HG02759 (cell line): ENCODE data around the gene STAB1.

Experiments
- ATAC-seq: cut with Tn5 transposase; IDR thresholded peaks from one replicate; pipeline ENCODE4 v1.9.1; 2021; ENCODE audit warnings: mild to moderate bottlenecking, moderate library complexity; ENCODE audit not compliant: unreplicated experiment

The STAB1 gene

DNA sequence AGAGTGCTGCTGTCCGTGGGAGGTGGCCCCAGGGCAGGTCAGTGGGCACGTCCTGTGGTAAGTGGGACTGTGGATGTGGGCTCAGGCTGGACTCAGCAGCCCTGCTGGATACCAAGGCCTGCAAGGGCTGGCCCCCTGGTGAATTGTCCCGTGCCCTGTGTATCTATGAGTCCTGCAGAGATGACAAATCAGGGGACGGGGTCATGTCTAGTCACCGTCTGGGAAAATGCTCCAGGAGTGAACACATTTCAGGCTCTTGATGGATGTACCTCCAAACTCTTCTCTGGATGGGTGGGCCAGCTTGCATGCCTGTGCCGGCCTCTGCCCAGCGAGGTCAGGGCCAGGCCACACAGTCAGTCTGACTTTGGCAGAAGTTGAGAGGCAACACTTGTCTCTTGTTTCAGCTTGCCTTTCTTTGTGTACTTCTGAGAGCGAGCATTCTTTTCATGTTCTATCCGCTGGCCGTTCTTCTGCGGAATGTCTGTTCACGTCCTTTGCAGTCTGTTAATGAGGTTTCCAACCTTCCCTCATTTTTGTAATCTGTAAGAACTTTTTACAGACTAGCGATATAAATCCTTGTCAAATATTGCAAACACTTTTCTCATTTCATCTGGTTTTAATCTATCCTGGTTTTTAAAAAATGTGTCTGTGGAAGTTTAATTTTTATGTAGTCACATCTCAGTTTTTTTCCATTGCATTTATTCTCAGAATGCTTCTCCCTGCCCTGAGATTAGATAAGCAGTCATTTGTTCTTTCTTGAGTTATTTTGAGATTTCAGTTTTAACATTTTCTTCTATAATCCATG is 11.4 kb upstream of the STAB1 start:
- no peak for ATAC-seq

DNA sequence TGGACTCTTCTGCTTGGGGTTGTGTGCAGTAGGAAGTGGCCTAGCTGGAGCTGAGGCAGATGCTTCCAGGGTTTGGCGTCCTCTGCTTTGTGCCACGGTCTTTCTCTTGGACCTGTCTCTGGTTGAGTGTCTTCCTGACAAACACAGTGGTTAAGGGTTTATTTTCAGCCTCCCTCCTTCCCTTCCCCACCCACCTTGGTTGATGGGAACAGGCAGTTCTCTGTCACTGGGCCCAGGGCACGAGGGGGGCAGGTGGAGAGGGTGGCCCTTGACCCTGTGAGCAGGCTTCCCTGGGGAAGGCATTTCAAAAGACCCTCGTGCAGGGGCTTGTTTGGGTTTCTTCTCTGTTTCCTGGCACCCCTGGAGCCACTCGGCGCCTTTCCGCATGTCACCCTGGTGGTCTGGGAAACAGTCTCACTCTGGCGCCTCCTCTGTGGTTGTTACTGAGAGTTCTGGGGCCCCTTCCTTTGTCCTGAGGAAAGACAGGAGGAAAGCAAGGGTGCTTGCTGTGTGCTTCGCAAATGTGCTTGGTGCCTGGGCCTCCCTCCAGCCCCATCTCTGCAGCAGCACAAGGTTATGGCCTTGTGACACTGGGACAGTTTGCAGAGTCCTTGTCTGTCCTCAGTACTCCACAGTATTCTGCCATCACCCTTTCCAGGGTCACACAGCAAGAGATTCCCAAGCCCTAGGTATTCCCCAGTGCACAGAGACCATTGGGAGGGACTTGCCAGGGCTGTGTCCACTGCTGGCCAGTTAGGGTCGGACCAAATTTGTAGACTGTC is 10.3 kb upstream of the STAB1 start:
- ATAC-seq: no peak

DNA sequence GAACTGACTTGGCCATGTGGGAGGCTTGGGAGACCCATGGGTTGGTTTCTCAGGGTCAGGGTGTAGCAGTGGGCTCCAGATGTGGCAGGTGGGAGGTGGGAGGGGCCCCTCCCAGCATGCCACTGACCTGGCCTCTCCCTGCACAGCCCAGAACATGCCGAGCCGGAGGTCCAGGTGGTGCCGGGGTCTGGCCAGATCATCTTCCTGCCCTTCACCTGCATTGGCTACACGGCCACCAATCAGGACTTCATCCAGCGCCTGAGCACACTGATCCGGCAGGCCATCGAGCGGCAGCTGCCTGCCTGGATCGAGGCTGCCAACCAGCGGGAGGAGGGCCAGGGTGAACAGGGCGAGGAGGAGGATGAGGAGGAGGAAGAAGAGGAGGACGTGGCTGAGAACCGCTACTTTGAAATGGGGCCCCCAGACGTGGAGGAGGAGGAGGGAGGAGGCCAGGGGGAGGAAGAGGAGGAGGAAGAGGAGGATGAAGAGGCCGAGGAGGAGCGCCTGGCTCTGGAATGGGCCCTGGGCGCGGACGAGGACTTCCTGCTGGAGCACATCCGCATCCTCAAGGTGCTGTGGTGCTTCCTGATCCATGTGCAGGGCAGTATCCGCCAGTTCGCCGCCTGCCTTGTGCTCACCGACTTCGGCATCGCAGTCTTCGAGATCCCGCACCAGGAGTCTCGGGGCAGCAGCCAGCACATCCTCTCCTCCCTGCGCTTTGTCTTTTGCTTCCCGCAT is 7.9 kb upstream of the STAB1 start:
- ATAC-seq: no peak

DNA sequence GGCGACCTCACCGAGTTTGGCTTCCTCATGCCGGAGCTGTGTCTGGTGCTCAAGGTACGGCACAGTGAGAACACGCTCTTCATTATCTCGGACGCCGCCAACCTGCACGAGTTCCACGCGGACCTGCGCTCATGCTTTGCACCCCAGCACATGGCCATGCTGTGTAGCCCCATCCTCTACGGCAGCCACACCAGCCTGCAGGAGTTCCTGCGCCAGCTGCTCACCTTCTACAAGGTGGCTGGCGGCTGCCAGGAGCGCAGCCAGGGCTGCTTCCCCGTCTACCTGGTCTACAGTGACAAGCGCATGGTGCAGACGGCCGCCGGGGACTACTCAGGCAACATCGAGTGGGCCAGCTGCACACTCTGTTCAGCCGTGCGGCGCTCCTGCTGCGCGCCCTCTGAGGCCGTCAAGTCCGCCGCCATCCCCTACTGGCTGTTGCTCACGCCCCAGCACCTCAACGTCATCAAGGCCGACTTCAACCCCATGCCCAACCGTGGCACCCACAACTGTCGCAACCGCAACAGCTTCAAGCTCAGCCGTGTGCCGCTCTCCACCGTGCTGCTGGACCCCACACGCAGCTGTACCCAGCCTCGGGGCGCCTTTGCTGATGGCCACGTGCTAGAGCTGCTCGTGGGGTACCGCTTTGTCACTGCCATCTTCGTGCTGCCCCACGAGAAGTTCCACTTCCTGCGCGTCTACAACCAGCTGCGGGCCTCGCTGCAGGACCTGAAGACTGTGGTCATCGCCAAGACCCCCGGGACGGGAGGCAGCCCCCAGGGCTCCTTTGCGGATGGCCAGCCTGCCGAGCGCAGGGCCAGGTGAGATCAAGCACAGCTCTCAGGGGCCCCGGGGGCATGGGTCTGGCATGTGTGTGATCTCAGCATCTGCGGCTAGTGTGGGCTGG is 7.1 kb upstream of the STAB1 start:
- no peak for ATAC-seq

DNA sequence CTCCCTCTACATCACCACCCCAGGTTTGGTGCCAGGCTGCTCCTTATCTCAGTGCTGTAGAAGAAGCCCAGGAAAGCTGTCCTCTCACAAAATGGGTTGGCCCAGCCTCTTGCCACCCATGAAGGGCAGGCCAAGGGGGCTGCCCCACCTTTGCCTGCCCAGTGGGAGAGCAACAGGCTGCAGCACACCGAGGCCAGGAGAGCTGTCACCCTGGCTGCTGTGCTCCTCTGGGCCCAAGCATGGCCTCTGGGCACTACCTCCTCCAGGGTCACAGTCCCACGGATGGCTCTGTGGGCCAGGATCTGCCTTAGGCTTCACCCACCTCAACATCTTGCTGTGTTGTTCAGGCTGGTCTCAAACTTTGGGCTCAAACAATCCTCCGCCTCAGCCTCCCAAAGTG is 6.4 kb upstream of the STAB1 start:
- ATAC-seq: no peak

DNA sequence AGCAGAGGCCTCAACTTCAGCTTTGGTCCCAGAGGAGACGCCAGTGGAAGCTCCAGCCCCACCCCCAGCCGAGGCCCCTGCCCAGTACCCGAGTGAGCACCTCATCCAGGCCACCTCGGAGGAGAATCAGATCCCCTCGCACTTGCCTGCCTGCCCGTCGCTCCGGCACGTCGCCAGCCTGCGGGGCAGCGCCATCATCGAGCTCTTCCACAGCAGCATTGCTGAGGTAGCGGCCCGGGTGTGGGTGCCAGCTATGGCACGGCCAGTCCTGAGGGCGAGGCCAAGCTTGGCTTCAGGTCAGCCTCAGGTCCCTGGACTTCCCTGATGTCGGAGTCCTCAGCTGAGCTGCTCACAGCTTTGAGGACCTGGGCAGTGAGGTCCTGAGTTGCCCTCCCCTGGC is 5.7 kb upstream of the STAB1 start:
- no peak for ATAC-seq

DNA sequence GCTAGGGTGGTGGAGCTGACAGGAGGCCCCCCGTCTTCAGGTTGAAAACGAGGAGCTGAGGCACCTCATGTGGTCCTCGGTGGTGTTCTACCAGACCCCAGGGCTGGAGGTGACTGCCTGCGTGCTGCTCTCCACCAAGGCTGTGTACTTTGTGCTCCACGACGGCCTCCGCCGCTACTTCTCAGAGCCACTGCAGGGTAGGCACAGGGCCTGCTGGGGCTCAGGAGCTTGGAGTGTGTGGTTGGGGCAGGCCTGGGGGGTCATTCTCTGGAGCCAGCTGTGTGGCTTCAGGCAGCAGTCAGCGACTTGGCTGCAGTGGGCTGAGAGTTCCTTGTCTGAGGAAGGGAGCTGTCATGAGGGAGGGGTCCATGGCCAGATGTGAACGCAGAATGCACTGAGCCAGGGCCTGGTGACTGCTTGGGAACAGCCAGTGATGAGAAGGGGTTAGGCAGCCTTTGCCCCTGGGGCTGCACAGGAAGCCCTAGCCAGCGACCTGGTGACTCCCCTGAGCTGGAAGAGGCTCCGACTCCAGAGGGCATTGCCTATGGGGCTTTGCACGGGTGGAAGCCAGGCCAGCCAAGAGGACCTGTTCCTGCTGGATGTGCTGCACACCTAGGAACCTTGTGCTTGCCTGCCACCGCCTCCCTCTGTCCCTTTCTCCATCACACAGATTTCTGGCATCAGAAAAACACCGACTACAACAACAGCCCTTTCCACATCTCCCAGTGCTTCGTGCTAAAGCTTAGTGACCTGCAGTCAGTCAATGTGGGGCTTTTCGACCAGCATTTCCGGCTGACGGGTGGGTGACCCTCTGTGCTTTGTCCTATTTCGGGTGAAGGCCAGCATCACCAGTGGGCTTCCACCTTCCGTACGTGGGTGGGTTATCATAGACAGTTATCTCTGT is 4.9 kb upstream of the STAB1 start:
- ATAC-seq: no peak

DNA sequence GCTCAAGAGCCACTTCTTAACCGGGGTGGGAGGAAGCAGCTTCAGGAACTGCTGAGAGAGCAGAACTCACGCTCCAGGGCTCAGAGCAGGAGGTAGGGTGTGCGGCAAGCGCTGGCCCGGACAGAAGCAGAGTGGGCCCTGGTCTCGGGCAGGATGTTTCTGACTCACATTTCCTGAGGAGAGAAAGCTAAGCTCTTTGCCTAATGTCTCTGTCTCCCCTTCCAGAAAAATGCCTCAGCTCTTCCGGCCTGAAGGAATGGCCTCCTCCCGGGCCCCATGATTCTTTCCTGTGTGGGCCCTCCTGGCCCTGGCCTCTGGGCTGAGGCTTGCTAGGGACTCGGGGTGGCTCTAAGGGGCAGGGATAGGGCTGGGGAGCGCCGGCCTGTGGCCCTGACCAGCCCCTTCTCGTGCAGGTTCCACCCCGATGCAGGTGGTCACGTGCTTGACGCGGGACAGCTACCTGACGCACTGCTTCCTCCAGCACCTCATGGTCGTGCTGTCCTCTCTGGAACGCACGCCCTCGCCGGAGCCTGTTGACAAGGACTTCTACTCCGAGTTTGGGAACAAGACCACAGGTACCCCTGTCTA is 4.1 kb upstream of the STAB1 start:
- ATAC-seq: no peak

DNA sequence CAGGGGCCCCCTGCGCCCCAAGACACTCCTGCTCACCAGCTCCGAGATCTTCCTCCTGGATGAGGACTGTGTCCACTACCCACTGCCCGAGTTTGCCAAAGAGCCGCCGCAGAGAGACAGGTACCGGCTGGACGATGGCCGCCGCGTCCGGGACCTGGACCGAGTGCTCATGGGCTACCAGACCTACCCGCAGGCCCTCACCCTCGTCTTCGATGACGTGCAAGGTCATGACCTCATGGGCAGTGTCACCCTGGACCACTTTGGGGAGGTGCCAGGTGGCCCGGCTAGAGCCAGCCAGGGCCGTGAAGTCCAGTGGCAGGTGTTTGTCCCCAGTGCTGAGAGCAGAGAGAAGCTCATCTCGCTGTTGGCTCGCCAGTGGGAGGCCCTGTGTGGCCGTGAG is 3.1 kb upstream of the STAB1 start:
- ATAC-seq: no peak

DNA sequence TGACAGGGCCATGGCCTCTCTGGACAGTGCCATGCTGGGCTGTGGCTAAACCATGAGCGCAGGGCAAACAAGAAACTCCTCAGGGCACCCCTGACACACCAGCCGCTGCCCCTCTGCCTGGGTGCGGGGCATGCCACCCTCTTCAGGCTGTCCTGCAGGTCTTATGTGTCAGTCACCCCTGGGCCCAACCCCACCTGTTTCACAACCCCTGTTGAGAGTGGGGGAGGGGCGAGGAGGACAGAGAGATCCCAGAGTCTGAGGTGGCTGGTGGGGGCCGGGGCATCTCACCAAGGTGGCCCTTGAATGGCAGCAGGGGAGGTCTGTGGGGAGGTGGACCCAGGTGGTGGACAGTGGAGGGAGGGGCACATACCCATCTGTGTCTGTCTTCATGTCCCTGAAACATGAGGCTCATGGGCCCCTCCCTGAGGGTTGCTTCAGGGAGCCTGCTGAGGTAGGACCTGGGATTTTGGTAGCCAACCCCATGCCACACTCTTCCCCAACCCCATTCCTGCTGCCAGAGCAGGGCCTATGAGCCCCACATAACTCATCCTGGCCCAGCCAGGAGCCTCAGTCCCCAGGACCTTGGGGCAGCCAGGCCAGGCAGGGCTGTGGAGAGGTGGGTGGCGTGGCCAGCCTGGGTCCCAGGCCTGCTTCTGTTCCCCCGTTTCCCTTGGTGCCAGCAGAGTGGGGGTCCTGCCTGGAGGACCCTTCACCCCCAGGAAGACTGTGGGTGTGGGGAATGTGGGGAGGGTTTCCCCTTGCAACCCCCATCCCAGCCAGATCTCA is 1.7 kb upstream of the STAB1 start:
- ATAC-seq: no peak

DNA sequence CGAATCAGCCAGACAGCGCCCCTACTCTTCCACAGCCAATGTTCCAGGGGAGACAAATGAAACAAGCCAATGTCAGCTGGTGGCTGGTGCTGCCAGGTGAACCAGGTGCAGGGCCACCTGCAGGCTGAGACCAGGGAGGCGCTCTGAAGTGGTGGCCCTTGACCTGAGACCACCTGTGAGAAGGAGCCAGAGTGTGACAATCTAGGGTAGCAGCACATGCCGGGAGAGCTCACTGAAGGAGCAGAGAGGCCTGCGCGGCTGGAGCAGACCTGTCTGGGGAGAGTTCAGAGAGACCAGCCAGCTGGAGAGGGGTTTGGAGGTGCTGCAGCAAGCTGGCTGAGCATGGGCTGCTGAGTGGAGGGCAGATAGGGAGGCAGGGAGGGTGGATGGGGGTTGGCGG is 693 bp upstream of the STAB1 start:
- ATAC-seq: no peak

DNA sequence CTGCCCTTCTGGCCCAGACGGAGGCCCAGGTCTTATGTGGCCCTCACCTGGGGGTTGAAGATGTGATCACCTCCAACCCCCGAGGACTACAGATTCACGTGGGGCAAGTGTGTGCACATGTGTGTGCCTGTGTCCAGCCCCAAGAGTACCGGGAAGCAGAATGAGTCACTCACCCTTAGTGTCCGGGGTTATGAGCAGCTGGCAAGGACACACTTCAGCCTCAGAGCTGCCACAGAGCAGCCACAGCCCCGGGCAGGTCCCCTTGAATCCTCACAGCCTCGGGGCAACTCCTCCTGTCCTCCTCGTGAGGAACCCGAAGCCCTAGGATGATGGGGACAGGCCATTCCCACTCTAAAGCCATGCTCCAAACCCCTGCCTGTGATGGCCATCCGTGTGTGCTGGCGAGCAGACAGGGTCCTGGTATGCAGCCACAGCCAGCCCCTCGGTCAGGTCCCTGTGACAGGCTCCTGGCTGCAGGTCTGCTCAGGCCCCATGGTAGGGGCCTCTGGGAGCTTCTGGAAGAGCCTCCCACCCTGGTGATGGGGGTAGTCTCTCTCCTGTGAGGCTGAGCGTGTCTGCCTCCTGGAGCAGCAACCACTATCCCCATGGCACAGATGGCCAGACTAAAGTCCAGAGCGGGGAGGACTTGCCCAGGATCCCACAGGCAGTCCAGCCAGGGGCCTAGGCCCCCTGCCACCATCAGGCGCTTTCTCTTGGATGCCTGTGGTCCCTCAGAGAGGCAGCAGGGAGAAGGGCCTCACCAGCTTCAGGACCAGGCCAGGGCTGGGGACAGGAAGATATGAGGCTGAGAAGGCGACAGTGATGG is 852 bp downstream of the STAB1 start:
- ATAC-seq: no peak

DNA sequence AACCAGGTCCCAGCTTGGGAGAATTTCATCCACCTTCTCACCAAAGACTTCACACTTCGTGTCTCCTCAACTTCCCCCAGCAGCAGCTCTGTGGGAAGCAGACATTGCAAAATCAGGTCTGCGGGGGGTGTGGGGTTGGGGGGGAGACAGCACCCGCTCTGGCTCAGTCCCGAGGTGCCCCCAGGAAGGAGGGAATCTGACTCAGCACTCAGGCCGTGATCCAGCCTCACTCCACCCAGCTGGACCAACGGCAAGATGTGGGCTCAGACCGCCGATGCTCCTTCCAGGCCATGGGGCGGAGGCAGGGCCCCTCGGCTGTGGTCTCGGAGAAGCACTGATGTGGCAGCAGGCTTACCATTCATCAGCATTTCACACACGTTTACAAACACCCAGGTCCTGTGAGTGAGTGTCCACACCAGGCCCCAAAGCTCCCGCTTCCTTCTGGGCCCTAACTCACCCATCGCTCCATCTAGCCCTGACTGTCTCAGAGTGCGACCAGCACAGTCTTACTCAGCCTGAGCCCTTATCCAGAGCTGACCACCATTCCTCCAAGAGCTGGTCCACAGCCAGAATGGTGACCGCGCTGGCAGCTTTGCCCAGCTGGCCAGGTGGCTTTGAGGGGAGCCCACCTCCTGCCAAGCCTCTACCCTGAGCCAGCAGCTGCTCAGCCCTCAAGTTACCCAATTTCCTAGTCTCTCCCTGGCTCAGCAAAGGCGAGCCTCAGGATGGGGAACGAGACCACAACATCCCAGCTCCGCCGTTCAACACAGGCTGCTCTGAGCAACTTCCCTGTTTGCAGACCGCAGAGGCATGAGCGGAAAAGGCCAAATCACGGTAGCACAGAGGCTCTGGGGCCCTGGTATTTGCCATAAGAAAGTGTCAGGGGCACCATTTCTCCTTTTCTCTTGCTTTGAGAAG is 3.3 kb downstream of the STAB1 start:
- no peak for ATAC-seq

DNA sequence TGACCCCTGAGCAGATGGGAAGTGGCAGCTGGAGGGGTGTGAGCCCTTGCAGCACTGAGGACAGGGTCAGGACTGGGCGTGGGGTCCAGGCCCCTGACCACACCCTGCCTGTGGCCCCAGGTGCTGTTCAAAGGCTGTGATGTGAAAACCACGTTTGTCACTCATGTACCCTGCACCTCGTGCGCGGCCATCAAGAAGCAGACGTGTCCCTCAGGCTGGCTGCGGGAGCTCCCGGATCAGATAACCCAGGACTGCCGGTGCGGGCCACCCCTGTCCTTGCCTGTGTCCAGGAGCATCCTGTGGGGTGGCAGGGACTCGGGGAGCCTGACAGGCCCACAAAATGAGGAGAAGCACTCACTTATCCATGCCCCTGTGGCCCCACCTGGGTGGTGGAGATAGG is 5.9 kb downstream of the STAB1 start:
- no peak for ATAC-seq

DNA sequence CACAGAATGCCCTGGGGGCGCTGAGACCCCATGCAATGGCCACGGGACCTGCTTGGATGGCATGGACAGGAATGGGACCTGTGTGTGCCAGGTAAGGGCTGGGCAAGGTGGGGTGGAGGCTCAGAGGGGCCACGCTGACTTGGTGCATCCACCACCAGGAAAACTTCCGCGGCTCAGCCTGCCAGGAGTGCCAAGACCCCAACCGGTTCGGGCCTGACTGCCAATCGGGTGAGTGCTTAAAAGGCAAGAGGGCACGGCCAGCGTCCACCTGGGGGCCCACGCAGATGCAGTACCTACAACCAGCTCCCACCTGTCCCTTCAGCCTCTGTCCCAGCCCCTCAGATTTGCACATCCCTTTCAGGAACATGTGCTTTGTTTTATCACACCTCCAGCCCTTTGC is 6.9 kb downstream of the STAB1 start:
- ATAC-seq: no peak

DNA sequence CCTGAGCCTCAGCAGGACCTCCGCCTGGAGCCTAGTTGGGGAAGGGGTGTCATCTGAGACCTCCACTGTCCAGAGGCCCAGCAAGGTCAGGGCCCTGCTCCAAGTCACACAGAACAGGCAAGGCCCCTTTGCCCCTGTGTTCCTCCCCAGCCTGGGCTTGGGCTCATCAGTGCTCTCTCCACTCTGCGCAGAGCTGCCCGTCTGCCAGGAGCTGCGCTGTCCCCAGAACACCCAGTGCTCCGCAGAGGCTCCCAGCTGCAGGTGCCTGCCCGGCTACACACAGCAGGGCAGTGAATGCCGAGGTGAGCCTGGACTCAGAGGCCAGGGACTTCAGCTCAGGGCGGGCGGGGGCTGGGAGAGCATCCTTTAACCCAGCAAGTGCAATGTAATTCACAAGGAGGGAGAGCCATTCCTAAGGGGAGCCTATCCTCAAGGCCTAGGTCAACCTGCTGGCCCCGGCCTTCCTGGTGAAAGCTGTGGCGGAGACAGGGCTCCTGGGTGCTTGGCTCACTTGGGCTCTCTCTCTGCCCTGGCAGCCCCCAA is 7.7 kb downstream of the STAB1 start:
- no peak for ATAC-seq
